ENCODE measurements around the gene APLF. TPM values are rescaled to one million over a fixed set of nuclear protein-coding genes. Genes with fewer than 3 reads are reported as not detected.

The APLF gene
- total RNA-seq, 2 experiments from 2014 or later = 4.1 to 4.3 TPM

- Mint-ChIP-seq H3K36me3 (ENCODE audit: low read depth) (peaks cover 34% of the 10 kb centered on the region), H3K27ac (no peak overlapping the region), H3K27me3 (no peaks in the 10 kb centered on the region), H3K4me1 (ENCODE audit: low read depth) (no peaks in the 10 kb centered on the region), H3K9me3 (no peaks in the 10 kb centered on the region), H3K4me3 (no peak overlapping the region)
- ATAC-seq (ENCODE audit: poor library complexity) = no peak
- TF ChIP-seq, protein P1, sequence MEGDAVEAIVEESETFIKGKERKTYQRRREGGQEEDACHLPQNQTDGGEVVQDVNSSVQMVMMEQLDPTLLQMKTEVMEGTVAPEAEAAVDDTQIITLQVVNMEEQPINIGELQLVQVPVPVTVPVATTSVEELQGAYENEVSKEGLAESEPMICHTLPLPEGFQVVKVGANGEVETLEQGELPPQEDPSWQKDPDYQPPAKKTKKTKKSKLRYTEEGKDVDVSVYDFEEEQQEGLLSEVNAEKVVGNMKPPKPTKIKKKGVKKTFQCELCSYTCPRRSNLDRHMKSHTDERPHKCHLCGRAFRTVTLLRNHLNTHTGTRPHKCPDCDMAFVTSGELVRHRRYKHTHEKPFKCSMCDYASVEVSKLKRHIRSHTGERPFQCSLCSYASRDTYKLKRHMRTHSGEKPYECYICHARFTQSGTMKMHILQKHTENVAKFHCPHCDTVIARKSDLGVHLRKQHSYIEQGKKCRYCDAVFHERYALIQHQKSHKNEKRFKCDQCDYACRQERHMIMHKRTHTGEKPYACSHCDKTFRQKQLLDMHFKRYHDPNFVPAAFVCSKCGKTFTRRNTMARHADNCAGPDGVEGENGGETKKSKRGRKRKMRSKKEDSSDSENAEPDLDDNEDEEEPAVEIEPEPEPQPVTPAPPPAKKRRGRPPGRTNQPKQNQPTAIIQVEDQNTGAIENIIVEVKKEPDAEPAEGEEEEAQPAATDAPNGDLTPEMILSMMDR (IDR thresholded peaks at IDR 0.05) = no peak
- Histone ChIP-seq H3K4me3 (ENCODE audit: low read length) (no peak overlapping the region), H3K27ac (ENCODE audit: low read depth in 1 of 2, low read length in 2 of 2) (no peak overlapping the region), H3K9me3 (ENCODE audit: control insufficient read depth in 1 of 2, insufficient read depth in 1 of 2, low read length in 2 of 2) (no peaks in the 10 kb centered on the region), H3K27me3 (ENCODE audit: control insufficient read depth in 1 of 2, insufficient read depth in 2 of 2, low read length in 2 of 2) (no peaks in the 10 kb centered on the region), H3K4me1 (ENCODE audit: insufficient read depth, low read length) (no peaks in the 10 kb centered on the region), H3K36me3 (ENCODE audit: insufficient read depth, low read length) (no peaks in the 10 kb centered on the region)
- intact Hi-C loops (cut with DNase I, micrococcal nuclease) = no loop called here
- CTCF ChIA-PET = no interaction called here
- DNase-seq = no peak
- POLR2A ChIA-PET = no interaction called here
Measured at GRCh38 chr2:68574202-68574791, 106.9 kb downstream of the APLF start.

GRCh38 chr2:68577183-68577582, 109.8 kb downstream of the APLF start:
- Histone ChIP-seq H3K4me1 (ENCODE audit: insufficient read depth, low read length) (no peaks in the 10 kb centered on the region), H3K27me3 (ENCODE audit: control insufficient read depth in 1 of 2, insufficient read depth in 2 of 2, low read length in 2 of 2) (no peaks in the 10 kb centered on the region), H3K36me3 (ENCODE audit: insufficient read depth, low read length) (no peaks in the 10 kb centered on the region), H3K4me3 (ENCODE audit: low read length) (no peak overlapping the region), H3K9me3 (ENCODE audit: control insufficient read depth in 1 of 2, insufficient read depth in 1 of 2, low read length in 2 of 2) (no peaks in the 10 kb centered on the region), H3K27ac (ENCODE audit: low read depth in 1 of 2, low read length in 2 of 2) (no peak overlapping the region)
- TF ChIP-seq, protein P1 (IDR thresholded peaks at IDR 0.05) = no peak
- intact Hi-C loops (cut with DNase I, micrococcal nuclease) = no loop called here
- H3K36me3 Mint-ChIP-seq (ENCODE audit: low read depth) = peaks cover 22% of the 10 kb centered on the region
- ChIA-PET POLR2A (no interaction called here), CTCF (no interaction called here)
- H3K27ac Mint-ChIP-seq = no peak overlapping the region
- H3K4me3 Mint-ChIP-seq = no peak overlapping the region
- DNase-seq (no peak), ATAC-seq (ENCODE audit: poor library complexity) (no peak)
- H3K4me1 Mint-ChIP-seq (ENCODE audit: low read depth) = no peaks in the 10 kb centered on the region
- no peaks in the 10 kb centered on the region for H3K9me3 Mint-ChIP-seq
- H3K27me3 Mint-ChIP-seq = no peaks in the 10 kb centered on the region

DNA sequence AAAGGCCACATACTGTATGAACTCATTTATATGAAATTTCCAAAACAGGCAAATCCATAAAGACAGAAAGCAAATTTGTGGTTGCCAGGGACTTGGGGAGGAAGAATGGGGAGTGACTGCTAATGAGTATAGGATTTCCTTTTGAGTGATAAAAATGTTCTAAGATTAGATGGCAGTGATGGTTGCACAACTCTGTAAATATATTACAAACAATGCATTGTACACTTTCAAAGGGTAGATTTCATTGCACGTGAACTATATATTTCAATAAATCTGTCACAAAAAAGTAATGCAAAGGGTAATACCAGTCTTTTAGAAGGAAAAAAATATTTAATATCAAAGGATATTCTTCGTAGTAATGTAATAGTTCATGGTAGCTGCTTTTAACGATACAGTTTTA, 112.3 kb downstream of the APLF start:
- ATAC-seq (ENCODE audit: poor library complexity) (no peak), DNase-seq (no peak)
- Histone ChIP-seq H3K27ac (ENCODE audit: low read depth in 1 of 2, low read length in 2 of 2) (no peak overlapping the region), H3K4me3 (ENCODE audit: low read length) (no peak overlapping the region), H3K4me1 (ENCODE audit: insufficient read depth, low read length) (no peaks in the 10 kb centered on the region), H3K9me3 (ENCODE audit: control insufficient read depth in 1 of 2, insufficient read depth in 1 of 2, low read length in 2 of 2) (no peaks in the 10 kb centered on the region), H3K36me3 (ENCODE audit: insufficient read depth, low read length) (no peaks in the 10 kb centered on the region), H3K27me3 (ENCODE audit: control insufficient read depth in 1 of 2, insufficient read depth in 2 of 2, low read length in 2 of 2) (no peaks in the 10 kb centered on the region)
- Mint-ChIP-seq H3K27ac (no peak overlapping the region), H3K36me3 (ENCODE audit: low read depth) (peaks cover 22% of the 10 kb centered on the region), H3K4me1 (ENCODE audit: low read depth) (no peaks in the 10 kb centered on the region), H3K27me3 (no peaks in the 10 kb centered on the region), H3K9me3 (no peaks in the 10 kb centered on the region), H3K4me3 (no peak overlapping the region)
- CTCF ChIA-PET = no interaction called here
- intact Hi-C loops (cut with DNase I, micrococcal nuclease) = no loop called here
- TF ChIP-seq, protein P1 (IDR thresholded peaks at IDR 0.05) = no peak
- POLR2A ChIA-PET = no interaction called here

Data from CD4-positive, alpha-beta T cell (primary cell).